Transverse colon (tissue), 3 donors: ENCODE measurements around the gene STBD1.

Experiments used
- CTCF ChIP-seq, 5 experiments: fragments of 200-600 bp in 3 of 5; fragments of 450-650 bp in 2 of 5; sonication (generic) in 3 of 5; IDR thresholded peaks; 1 replicate in 2 of 5; 2 replicates in 3 of 5; pipeline ENCODE4 v1.5.1; 2016 to 2017; ENCODE audit warnings: antibody characterized with exemption in 5 of 5, inconsistent platforms in 3 of 5, mild to moderate bottlenecking in 2 of 5, moderate library complexity in 1 of 5
- EP300 ChIP-seq: sonication (generic); formaldehyde crosslinking; IDR thresholded peaks from one replicate; pipeline ENCODE4 v1.6.1; 2017; ENCODE audit warnings: antibody characterized with exemption, low read depth

- TF ChIP-seq CTCF (IDR thresholded peaks at IDR 0.05) (no peak), EP300 (no peak)
Observed at GRCh38 chr4:76275486-76276124, 30.9 kb upstream of the STBD1 start.
